Measurements from ENCODE around the gene CDC42EP4.

- TF ChIP-seq POLR2A (IDR thresholded peaks at IDR 0.05) (no peak), CTCF (IDR thresholded peaks at IDR 0.05) (no peak)
These were observed 7.0 kb upstream of the CDC42EP4 start for GRCh38 chr17:73318836-73319235.
